Upper lobe of right lung (tissue), 1 donor: ENCODE results near the gene ANKRD11. TPM values are rescaled to one million over a fixed set of nuclear protein-coding genes. Genes with fewer than 3 reads are reported as not detected.
A peak's percentile ranks its signal among the peaks of the same experiment; 100 is the strongest.
"Not testable (repeated sequence)": the region's sequence is repeated elsewhere in the genome, so short reads cannot be mapped to it uniquely, and the experiment has no call there.

Experiments used
- ATAC-seq: fragments of 200-7000 bp; cut with Tn5 transposase; one replicate; pipeline ENCODE4 v1.9.1; 2020; ENCODE audit warnings: mild to moderate bottlenecking, moderate library complexity
- DNase-seq: peaks from one replicate; pipeline ENCODE4 v3.0.0-alpha.2; 2020
- H3K27ac ChIP-seq: fragments of 200-600 bp; one replicate; pipeline ENCODE4 v1.8.0; 2022
- H3K27me3 ChIP-seq: fragments of 200-600 bp; one replicate; pipeline ENCODE4 v1.8.0; 2022; ENCODE audit warnings: mild to moderate bottlenecking
- H3K36me3 ChIP-seq: fragments of 200-600 bp; one replicate; pipeline ENCODE4 v1.8.0; 2022
- H3K4me1 ChIP-seq: fragments of 200-600 bp; one replicate; pipeline ENCODE4 v1.8.0; 2022
- H3K4me3 ChIP-seq: fragments of 200-600 bp; one replicate; pipeline ENCODE4 v1.8.0; 2022; ENCODE audit warnings: mild to moderate bottlenecking
- H3K9me3 ChIP-seq: fragments of 200-600 bp; one replicate; pipeline ENCODE4 v1.8.0; 2022
- intact Hi-C: fragments of 100-400 bp; cut with DNase I; formaldehyde crosslinking; loops from one replicate; pipeline ENCODE4 v1.11.0; 2022
- total RNA-seq: library from RNA; stranded (reverse); fragmentation: NEBNext Ultra II Directional; extraction: Animal tissue kit (Norgen Biotek cat#: 25700); gene quantifications from one replicate; pipeline ENCODE4 v1.2.1, GENCODE V29; 2021
- TF ChIP-seq, protein P1 (sequence below): fragments of 200-600 bp; IDR thresholded peaks from one replicate; pipeline ENCODE4 v1.8.0; 2022; ENCODE audit warnings: antibody characterized with exemption
- donor health status: DM: no; HTN: yes; CAD: no; lungs with severe emphysema.

The ANKRD11 gene
- total RNA-seq, 1 donor from 2014 or later: 125 TPM

GRCh38 chr16:89422905-89423630 is 67.3 kb downstream of the ANKRD11 start:
- TF ChIP-seq, protein P1, sequence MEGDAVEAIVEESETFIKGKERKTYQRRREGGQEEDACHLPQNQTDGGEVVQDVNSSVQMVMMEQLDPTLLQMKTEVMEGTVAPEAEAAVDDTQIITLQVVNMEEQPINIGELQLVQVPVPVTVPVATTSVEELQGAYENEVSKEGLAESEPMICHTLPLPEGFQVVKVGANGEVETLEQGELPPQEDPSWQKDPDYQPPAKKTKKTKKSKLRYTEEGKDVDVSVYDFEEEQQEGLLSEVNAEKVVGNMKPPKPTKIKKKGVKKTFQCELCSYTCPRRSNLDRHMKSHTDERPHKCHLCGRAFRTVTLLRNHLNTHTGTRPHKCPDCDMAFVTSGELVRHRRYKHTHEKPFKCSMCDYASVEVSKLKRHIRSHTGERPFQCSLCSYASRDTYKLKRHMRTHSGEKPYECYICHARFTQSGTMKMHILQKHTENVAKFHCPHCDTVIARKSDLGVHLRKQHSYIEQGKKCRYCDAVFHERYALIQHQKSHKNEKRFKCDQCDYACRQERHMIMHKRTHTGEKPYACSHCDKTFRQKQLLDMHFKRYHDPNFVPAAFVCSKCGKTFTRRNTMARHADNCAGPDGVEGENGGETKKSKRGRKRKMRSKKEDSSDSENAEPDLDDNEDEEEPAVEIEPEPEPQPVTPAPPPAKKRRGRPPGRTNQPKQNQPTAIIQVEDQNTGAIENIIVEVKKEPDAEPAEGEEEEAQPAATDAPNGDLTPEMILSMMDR: no peak
- Histone ChIP-seq H3K27me3 (no peaks in the 10 kb centered on the region), H3K4me3 (no peak overlapping the region), H3K9me3 (no peaks in the 10 kb centered on the region), H3K4me1 (peaks cover 31% of the 10 kb centered on the region), H3K36me3 (no peaks in the 10 kb centered on the region), H3K27ac (no peak overlapping the region)
- ATAC-seq (peak; percentile 63), DNase-seq (no peak)
- intact Hi-C loops: no loop called here

DNA sequence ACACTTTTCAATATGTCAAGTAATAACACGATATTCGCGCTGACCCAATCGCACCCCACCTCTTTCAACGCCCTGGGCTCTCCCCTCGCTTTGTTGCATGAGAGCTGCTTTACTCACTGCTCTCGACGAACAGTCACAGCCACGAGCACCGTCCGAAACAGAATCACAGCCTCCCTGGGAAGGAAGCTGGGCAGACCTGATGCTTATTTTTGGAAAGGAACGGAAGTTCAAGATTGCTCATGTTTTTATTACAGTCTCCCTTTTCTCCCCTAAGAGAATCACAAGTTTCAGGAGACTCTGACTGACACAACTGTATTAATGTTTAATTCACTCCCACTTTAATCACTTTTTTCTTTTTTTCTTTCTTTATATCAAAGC is 67.8 kb downstream of the ANKRD11 start:
- TF ChIP-seq, protein P1: no peak
- peak; percentile 62 for ATAC-seq
- no peak overlapping the region for H3K4me3 ChIP-seq

GRCh38 chr16:89421300-89421699 is 69.1 kb downstream of the ANKRD11 start:
- intact Hi-C loops, H3K27me3 ChIP-seq, H3K4me3 ChIP-seq, ATAC-seq, H3K27ac ChIP-seq, DNase-seq, H3K9me3 ChIP-seq: not testable (repeated sequence)
- peaks cover 12% of the 10 kb centered on the region for H3K36me3 ChIP-seq
- H3K4me1 ChIP-seq: peaks cover 31% of the 10 kb centered on the region

More for the DNA sequence above, 67.8 kb downstream of the ANKRD11 start:
- Histone ChIP-seq H3K9me3 (no peaks in the 10 kb centered on the region), H3K36me3 (peaks cover 3% of the 10 kb centered on the region), H3K4me1 (peaks cover 31% of the 10 kb centered on the region), H3K27ac (no peak overlapping the region), H3K27me3 (no peaks in the 10 kb centered on the region)
- intact Hi-C loops: no loop called here
- no peak for DNase-seq

DNA sequence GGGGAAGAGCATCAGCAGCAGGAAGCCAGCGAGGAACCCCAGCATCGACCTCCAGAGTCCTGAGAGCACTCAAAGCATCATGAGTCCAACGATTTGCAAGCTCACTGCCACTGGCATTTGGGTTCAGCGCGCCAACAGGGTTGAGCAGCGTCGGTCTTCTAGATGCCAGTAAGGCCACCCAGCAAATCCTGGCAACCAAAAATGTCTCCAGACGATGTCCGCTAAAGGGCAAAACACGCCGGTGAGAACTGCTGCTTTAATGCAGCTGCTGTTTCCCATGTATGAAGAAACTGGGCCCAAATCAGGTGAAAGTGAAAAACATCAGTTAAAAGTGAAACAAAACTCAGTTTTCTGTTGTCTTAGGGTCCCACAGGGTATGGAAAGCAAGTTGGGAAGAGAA is 70.2 kb downstream of the ANKRD11 start:
- TF ChIP-seq, protein P1: no peak
- Histone ChIP-seq H3K4me3 (no peak overlapping the region), H3K27me3 (no peaks in the 10 kb centered on the region), H3K36me3 (peaks cover 12% of the 10 kb centered on the region), H3K27ac (no peak overlapping the region), H3K9me3 (no peaks in the 10 kb centered on the region), H3K4me1 (peaks cover 24% of the 10 kb centered on the region)
- no peak for ATAC-seq
- DNase-seq: no peak
- intact Hi-C loops: no loop called here

- peaks cover 28% of the 10 kb centered on the region for H3K4me1 ChIP-seq
- ATAC-seq: no peak
- no peak overlapping the region for H3K4me3 ChIP-seq
- no peaks in the 10 kb centered on the region for H3K9me3 ChIP-seq
- DNase-seq: no peak
- no peaks in the 10 kb centered on the region for H3K27me3 ChIP-seq
- no peak overlapping the region for H3K27ac ChIP-seq
- peaks cover 12% of the 10 kb centered on the region for H3K36me3 ChIP-seq
- intact Hi-C loops: no loop called here
- TF ChIP-seq, protein P1: no peak
Measured at GRCh38 chr16:89418352-89418751, 72.0 kb downstream of the ANKRD11 start.

GRCh38 chr16:89417352-89417751 is 73.0 kb downstream of the ANKRD11 start:
- no peak overlapping the region for H3K4me3 ChIP-seq
- no peak for DNase-seq
- peaks cover 28% of the 10 kb centered on the region for H3K4me1 ChIP-seq
- H3K27ac ChIP-seq: no peak overlapping the region
- TF ChIP-seq, protein P1: no peak
- ATAC-seq: no peak
- intact Hi-C loops: no loop called here
- H3K27me3 ChIP-seq: no peaks in the 10 kb centered on the region
- no peaks in the 10 kb centered on the region for H3K9me3 ChIP-seq
- peaks cover 12% of the 10 kb centered on the region for H3K36me3 ChIP-seq
